Hematopoietic multipotent progenitor cell treated with erythropoietin and hydrocortisone succinate and interleukin-3 and kit ligand, for 17 days (in vitro differentiated cells): ENCODE measurements around the gene RNU5B-1.

Source experiments
- DNase-seq: peaks from one replicate; pipeline ENCODE4 v3.0.0-alpha.2; 2015; ENCODE audit warnings: low spot score

The RNU5B-1 gene

GRCh38 chr15:65304381-65305149 lies at the start of gene RNU5B-1:
RNU5B-1 (plus strand) TSS chr15:65304677.
- DNase-seq: peak; percentile 94

- no peak for DNase-seq
Observed at GRCh38 chr15:65254758-65255157, 49.7 kb upstream of the RNU5B-1 start.

GRCh38 chr15:65255486-65256140 lies 48.9 kb upstream of the RNU5B-1 start:
- no peak for DNase-seq

- DNase-seq: no peak
Observed at GRCh38 chr15:65258375-65259262, 45.9 kb upstream of the RNU5B-1 start.

- no peak for DNase-seq
Observed at GRCh38 chr15:65259367-65259797, 45.1 kb upstream of the RNU5B-1 start.

DNA sequence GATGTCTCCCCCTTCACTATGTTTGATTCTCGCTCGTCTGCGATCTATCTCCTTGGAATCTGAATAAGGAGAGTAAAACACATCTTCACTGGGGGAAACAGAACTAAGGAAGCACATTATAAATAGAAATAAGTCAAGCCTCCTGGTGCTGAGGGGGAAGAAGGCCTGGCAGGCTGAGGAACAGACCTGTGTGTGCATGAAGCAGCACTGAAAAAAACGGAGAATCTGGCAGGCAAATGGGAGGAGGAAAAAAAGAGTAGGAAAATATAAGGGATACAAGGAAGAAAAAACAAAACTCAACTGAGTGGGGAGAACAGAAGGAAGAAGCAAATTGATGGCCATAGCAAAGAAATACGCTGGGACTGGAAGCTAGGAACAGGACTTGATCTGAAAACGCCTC lies 43.5 kb upstream of the RNU5B-1 start:
- no peak for DNase-seq

GRCh38 chr15:65263313-65263712 lies 41.2 kb upstream of the RNU5B-1 start:
- DNase-seq: no peak

- no peak for DNase-seq
Observed at GRCh38 chr15:65264863-65265430, 39.5 kb upstream of the RNU5B-1 start.

DNA sequence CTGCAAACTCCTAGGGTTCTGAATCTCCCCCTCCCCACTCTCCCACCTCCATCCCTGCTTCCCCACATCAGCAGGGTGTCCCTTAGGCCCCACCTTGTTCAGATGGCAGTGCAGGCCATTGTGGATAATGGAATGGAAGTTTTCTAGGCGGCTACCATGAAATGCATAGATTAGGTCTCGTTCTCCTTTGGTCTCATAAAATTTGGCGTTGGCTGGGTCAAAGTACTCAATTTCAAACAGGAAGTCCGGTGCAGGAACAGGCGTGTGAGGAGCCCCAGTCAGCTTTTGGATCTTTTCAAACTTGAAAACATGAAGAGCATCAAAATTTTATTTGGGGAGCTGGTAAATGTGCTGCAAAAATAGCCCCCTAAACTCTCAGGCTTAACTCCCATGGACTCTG lies 38.0 kb upstream of the RNU5B-1 start:
- DNase-seq: no peak

DNA sequence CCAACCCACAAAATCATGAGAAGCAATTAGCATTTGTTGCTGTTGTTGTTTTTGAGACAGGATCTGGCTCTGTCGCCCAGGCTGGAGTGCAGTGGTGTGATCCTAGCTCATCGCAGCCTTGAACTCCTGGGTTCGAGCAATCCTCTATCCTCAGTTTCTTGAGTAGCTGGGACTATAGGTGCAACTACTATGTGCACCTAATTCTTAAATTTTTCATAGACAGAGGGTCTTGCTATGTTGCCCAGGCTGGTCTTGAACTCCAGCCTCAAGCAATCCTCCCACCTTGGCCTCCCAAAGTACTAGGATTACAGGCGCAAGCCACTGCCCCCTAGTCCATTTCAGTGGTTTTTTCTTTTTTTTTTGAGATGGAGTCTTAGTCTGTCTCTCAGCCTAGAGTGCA lies 36.1 kb upstream of the RNU5B-1 start:
- no peak for DNase-seq

DNA sequence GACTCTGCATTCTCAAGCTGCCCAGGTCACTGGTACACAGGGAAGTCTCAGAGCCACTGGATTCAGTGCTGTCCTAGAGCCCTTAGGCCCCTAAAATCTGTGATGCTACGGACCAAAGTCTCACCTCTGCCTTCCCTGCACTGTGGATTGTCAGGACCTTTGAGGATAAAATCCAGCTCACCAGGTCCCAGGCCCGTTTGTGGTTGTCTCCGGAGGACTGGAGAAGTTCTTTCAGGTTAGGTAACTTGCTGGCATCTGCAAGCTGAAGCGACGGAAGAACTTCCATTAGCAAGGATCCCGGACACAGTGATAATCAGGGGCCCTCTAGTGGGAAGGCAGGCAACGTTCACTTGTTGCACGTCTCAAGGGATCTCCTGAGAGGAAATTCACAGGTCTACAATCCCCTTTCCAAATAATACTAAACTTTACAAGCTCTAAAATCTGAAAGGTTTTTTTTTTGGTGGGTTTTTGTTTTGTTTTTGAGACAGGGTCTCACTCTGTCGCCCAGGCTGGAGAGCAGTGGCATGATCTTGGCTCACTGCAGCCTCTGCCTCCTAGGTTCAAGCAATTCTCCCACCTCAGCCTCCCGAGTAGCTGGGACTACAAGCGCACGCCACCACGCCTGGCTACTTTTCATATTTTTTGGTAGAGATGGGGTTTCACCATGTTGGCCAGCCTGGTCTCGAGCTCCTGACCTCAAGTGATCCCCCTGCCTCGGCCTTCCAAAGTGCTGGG lies 33.5 kb upstream of the RNU5B-1 start:
- peak; percentile 56 for DNase-seq

DNA sequence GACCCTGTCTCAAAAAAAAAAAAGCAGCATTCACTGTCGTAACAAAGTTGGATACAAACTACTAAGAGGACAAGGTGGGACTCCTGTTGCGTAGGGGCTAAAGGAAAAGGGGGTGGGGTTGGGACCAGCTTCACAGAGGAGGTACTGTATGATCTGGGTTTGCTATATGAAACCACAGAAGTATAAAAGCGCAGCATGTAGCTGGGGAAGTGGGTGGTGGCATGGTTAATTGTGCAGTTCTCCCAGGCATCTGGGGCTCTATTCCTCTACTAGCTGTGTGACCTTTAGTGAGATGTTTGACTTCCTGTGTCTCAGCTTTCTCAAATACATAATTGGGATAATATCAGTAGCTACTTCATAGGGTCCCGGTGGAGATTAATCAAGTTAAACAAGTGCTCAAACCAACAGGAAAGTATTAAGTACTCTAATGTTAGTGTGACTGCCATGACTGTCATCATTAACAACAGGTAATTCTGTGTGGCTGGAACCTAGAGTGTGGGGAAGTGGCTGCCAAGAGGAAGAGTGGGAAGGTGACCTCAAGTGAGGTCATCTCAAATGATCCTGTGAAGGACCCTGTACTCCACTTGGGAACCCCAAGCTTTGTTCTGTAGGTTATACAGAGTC lies 29.3 kb upstream of the RNU5B-1 start:
- no peak for DNase-seq

DNA sequence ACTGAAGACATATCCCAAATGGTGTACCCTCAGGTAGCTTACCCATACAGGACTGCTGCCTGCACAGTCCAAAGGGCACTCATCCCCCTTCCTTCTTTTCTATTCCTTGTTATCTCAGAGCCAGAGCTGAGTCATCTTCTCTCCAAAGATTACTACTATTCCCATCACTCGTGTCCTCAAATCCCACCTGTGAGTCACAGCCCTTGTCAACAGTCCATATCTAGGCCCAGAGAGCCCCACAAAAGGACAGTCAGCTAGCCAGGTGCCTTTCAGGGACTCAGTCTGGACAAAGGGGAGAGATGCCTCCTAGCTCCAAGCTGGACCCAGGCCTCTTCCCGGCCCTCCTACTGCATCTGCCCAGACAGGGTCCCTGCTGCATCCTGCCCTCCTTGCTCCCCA lies 28.8 kb upstream of the RNU5B-1 start:
- DNase-seq: no peak

- no peak for DNase-seq
Observed at GRCh38 chr15:65277015-65277414, 27.5 kb upstream of the RNU5B-1 start.

DNA sequence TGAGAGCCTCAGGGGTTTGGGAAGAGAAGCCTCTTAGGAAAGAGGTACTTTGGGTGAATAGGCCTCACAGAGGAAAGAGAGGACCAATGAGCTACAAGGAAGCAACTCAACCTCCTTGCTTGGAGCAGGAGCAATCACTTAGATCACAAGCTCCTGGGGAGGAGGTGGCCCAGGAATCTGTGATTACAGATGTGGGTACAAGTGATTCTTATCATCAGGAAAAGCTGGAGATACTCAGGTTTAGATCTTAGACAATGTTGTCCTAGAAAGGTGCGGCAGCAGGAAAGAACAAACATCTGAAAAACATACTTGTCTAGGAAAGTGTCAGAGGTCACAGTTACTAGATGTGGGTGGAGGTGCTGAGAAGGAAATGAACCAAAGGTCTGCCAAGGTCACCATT lies 26.0 kb upstream of the RNU5B-1 start:
- DNase-seq: no peak

DNA sequence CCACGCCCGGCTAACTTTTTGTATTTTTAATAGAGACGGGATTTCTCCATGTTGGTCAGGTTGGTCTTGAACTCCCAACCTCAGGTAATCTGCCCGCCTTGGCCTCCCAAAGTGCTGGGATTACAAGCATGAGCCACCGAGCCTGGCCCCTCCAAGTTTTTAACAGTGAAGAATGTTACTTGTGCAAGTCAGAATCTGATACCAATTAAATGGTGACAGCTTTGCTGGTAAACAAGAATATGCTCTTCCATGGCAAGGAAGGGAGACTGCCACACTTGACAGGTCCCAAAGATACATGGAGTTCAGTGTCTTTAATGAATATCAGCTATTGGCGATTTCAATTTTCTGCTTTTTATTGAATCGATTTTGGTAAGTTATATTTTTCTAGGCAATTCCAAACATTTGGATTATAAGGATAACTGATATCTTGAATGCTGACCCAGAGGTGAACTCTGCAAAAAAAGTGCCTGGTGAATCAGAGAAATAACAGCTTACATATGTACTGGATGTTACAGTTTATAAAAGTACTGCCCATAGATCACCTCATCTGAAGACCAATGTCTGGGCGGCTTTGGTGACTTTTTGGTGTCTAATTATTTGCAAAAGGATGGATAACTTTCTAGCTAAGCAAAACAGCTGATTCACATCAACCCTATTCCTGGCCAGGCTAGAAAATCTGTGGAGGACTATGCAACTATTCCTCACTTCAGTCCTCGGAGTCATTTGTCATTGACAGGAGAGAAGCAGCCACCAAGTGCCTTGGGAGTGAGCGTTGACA lies 19.0 kb upstream of the RNU5B-1 start:
- DNase-seq: no peak

DNA sequence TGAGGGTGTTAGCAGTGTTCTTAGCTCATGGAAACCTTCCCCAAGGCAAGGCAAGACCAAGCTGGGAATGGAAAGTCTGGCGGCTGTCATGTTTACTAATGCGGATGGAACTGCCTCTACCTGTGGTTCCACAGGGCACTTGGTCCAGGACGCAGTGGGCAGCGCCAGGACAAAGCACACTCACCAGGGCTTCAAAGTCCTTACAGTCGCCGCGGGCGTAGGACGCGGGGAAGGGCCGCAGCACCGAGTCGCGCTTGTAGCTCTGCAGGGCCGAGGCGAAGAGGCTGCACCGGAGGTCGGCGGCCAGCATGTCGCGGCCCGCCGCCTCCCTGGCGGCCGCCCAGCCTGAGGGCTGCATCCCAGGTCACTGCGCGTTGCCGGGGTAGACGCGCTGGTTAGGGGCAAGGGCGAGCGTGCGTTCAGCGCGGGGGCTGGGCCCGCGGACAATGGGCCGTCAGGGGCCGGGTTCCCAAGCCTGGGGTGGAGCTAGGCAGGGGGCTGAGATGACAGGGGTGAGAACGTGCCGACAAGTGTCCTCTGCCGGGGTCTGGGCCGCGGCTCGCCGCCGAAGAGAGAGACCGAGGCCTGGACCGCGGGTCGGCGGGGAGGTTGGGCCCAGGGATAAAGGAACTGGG lies 18.3 kb upstream of the RNU5B-1 start:
- DNase-seq: no peak

- peak; percentile 82 for DNase-seq
Observed at GRCh38 chr15:65286704-65287519, 17.6 kb upstream of the RNU5B-1 start, which contains the start of gene PARP16. PARP16 (minus strand) TSS chr15:65286883; CDS start chr15:65286426, 457 bp downstream.

DNA sequence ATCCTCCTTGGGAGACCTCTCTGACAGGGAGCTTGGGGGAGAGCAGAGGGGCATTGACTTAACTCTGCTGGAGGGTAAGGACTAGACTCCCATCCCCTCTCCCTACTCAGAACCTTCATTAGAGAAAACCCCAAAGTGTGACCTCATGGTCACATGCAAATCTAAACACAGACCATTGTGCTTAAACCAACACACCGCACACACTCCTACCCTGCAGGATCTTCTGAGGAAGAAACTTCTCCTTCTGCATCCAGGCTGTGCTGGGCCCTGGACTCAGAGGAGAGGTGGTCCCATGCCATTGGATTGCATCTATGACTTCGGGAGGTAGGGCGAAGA lies 17.0 kb upstream of the RNU5B-1 start:
- peak; percentile 3 for DNase-seq
